Fibroblast of skin of right quadriceps (primary cell): ENCODE results near the gene MARS1.

ENCODE experiments used
- DNase-seq: peaks from one replicate; pipeline ENCODE4 v3.0.0-alpha.2; 2013

MARS1 gene

GRCh38 chr12:57534250-57534649 lies 46.4 kb downstream of the MARS1 start:
- no peak for DNase-seq

GRCh38 chr12:57534991-57535543 lies 47.2 kb downstream of the MARS1 start:
- DNase-seq, result no peak

GRCh38 chr12:57535764-57536596 lies 48.1 kb downstream of the MARS1 start:
- DNase-seq, result no peak

DNA sequence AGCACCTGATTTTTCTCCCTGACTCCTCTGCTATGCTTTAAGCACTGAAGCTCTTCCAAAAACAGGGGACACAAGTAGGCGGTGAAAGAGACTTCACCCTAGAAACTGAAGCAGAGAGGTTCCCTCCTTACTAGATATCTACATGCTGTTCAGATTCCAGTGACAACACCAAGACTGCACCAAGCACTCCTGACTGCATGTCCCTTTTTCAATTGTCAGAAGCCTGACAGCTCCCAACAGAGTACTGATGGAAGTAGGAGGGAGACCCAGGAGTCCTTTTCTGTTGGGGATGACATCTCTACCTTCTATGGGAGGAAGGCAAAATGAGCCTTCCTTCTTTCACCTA lies 48.7 kb downstream of the MARS1 start:
- DNase-seq, result no peak

- DNase-seq, result no peak
Measured at GRCh38 chr12:57539134-57539768, 51.4 kb downstream of the MARS1 start.

GRCh38 chr12:57541001-57541400 lies 53.1 kb downstream of the MARS1 start:
- no peak for DNase-seq

- DNase-seq, result no peak
Measured at GRCh38 chr12:57541717-57542116, 53.8 kb downstream of the MARS1 start.

- DNase-seq, result no peak
Measured at GRCh38 chr12:57543581-57543980, 55.7 kb downstream of the MARS1 start.

- DNase-seq, result no peak
Measured at GRCh38 chr12:57545809-57546437, 58.1 kb downstream of the MARS1 start.

DNA sequence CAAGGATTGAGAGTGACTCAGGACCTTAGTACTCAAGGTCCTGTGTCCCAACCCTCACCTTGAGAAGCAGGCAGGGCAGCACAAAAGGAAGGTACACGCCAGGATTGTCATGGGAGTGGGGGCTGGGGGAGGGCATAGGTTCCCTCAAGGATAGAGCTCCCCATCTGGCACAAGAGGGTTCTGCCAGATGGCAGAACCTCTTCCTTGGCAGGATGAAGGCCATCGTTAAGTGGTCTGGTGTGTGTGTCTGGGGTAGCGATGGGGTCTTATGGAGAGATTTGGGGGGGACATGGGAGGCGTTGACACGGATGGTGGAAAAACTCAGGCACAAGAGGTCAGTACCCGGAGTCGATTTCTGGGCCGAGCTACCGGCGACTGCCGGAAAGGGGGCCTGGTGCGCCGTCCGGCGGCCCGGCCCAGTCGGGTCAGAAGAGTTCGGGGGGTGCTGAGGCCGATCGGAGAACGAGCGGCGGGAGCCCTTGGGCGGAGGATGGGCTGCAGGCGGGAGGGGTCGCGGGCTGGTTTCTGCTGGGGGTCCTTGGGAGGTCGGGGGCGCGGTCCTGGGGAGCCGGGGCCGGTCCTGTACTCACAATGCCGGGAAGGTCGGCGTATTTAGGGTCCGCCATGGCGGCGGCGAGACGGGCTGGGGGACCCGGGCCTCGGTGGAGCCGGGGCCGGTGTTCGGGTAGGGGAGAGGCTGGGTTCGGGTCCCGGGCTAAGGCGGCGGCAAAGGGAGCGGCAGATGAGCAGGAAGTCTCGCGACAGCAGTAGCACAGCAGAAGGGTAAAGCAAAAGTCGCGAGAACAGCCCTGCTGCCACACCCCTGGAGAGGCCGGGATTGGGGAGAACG lies 58.8 kb downstream of the MARS1 start, which contains the start of gene DCTN2:
DCTN2 (minus strand) TSS at position 755 of the 850 bp plus-strand sequence; CDS start at position 626, 129 bp downstream.
- peak; percentile 97 for DNase-seq

GRCh38 chr12:57547288-57548012 lies 59.6 kb downstream of the MARS1 start:
- no peak for DNase-seq

DNA sequence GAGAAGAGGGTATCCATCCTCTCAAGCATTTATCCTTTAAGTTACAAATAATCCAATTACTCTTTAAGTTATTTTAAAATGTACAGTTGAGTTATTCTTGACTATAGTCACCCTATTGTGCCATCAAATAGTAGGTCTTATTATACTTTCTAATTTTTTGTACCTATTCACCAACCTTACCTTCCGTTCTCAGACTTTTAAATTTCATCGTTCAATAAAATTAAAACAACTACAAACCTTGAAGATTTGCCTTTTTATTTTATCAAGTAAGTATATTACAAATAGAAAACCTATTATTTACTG lies 60.1 kb downstream of the MARS1 start:
- DNase-seq, result no peak

GRCh38 chr12:57548488-57548887 lies 60.6 kb downstream of the MARS1 start:
- DNase-seq, result no peak

DNA sequence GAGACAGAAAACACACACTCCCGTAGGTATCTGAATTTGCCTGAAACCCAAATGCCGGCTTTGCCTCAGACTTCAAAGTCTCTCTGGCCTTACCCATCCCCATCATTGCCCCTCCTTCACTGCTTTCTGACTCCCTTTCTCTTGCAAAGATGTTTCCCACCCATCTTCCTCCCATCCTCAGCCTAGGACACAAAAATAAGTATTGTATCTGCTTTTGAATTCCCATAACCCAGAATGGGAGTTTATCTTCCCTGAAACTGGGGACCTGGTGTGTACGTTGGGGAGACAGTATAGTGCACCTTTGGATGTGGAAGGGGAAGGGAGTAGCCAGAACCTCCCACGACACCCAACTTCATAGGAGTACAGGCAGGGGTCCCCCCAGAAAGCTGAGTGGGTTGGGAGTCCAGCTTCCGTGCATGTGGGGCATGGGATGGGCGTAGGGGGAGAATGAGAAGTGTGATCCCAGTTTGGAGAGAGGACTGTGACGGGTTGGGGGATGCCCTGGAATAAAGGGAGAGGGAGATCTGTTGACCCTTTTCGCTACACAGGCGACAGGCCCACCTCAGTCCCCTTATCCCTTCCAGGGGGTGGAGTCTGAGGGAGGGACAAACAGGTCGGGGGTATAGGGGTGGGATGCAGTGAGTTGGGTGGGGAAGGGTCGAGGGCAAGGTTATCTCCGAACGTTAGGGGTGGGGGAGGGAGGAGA lies 61.5 kb downstream of the MARS1 start:
- DNase-seq, result no peak

- DNase-seq, result no peak
Measured at GRCh38 chr12:57549909-57550640, 62.2 kb downstream of the MARS1 start, which contains the start of gene KIF5A. Gene KIF5A, plus strand, starts transcription at chr12:57550044. Its CDS starts 228 bp downstream, at chr12:57550272.

DNA sequence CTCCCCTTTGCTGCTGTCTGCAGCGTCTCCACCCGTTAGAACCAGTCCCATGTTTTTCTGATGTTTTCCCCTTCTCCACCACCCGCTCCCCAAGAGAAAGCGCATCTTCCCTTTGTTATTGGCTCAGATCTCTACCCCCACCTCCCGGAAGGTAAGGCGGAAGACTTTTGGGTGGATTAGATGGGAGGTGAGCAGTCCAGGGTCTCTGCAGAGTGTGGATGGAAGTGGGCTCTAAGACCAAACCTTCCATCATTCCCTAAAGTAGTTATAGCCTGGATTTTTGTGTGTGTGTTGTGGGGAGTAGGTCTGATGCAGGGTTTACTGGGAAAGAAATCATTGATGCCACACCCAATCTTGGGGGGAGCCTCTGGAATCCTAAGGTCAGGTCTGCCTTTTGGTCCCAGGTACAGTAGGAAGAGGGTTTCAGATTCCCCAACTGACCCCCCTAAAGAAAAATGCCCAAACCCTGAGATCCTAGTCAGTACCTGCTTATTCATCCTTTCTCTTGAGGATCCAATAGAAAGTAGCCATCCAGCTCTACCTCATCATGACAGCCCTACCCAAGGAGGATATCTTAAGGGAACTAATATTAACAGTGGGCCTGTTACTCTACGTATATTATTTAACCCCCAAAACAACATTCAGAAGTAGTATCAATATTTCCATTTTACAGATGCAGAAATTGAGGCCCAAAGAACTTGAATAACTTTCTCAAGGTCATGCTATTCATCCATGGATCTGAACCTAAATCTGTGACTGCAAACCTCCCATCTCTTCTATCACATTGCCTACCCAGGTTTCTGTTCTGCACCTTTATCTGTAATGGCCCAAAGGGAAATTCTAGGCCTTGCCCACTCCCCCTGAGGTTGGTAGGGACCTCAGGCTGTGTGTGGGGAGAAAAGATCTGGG lies 63.0 kb downstream of the MARS1 start:
- no peak for DNase-seq

DNA sequence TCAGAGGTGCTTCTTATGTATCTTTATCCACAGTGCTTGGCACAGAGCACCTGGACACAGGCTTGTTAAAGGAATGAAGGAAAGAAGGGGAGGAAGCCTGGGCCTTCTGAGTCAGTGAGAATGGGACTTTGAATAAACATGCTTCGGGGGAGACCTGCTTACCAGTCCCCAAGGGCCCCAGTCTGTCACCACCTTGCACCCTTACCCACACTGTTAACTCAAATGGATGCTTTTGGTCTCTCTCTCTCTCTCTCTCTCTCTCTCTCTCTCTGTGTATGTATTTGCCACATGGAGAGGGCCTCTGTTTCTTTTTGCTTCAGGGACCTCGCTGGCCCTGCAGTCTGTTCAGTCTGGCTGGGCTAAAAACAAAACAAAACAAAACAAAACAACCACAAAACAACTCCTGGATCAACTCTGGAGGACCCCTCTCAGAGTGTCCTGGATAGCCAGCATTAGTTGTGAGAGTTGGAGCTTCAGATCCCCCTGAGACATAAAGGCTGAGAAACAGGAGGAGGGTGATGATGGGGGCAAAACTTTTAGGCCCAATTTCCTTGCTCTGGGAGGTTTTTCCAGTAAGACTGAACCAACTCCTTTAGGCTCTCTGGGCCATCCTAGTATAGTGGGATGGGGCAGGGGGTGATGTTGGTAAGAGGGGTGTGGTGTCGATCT lies 63.9 kb downstream of the MARS1 start:
- DNase-seq, result no peak

DNA sequence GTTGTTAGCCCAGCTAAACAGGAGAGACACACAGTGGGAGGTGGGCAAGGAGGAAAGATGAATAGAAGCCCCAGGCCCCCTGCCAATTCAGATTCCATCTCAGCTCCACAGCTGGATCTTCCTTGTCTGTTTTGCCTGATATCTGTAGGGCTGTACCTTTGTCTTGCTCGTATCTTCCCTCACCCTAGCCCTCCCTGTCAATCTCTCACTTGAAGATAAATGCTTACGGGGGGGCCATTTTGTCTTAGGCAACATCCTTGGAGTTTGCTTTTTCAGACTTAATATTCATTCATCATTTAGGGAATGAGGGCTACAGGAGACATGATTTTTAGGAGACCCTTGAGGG lies 64.4 kb downstream of the MARS1 start:
- no peak for DNase-seq

DNA sequence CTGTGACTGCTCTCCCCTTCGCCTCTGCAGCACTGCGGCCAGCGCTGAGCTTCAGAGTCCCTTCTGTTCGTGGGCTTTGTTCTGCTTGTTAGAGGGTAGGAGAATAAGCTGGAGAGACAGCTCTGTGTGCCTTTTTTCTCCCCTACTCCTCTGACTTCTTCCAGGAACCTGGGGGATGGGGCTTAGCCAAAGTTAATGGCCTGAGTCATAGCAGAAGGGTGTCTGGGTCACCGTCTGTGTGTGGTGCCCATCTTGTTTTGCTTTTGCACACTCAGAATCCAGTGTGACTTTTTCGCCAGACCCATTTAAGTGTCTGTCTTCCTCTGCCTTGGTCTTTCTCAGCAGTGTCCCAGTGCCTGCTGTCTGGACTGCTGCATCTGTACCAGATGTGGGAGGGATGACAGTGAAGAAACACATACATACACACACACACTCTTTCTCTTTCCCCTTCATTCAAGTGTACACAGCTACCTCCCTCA lies 65.0 kb downstream of the MARS1 start:
- peak; percentile 47 for DNase-seq
